PC-3 (cell line): ENCODE results near the gene IQCE. TPM values are rescaled to one million over a fixed set of nuclear protein-coding genes. Genes with fewer than 3 reads are reported as not detected.

Source experiments
- ATAC-seq: fragments of 200-7000 bp; cut with Tn5 transposase; 2 replicates; pipeline ENCODE4 v1.9.1; 2020; ENCODE audit warnings: mild to moderate bottlenecking, moderate library complexity
- BruUV-seq: library from RNA; stranded (reverse); fragments of 400-500 nt; replicated peaks from 2 replicates; lab custom pipeline; 2021; lab: Mats Ljungman, UMichigan
- CTCF ChIA-PET: fragments of 300-600 bp; sonication (Branson Sonifier 250); formaldehyde crosslinking; loops from one replicate; lab custom pipeline; 2022; ENCODE audit warnings: antibody characterized with exemption; lab: Charles Lee
- POLR2A ChIA-PET: fragments of 300-600 bp; sonication (Branson Sonifier 250); formaldehyde crosslinking; loops from one replicate; lab custom pipeline; 2022; ENCODE audit warnings: antibody characterized with exemption; ENCODE audit not compliant: unreplicated experiment; lab: Charles Lee
- DNase-seq: peaks from one replicate; pipeline ENCODE4 v3.0.0-alpha.2; 2015
- H2AFZ ChIP-seq: fragments of 300-600 bp; sonication (generic); 2 replicates; pipeline ENCODE4 v1.6.0; 2016; ENCODE audit warnings: antibody characterized with exemption, low read length
- H3F3A ChIP-seq: fragments of 300-600 bp; sonication (generic); one replicate; pipeline ENCODE4 v1.6.0; 2017; ENCODE audit warnings: antibody characterized with exemption, low read length, control low read depth, mild to moderate bottlenecking; ENCODE audit not compliant: unreplicated experiment
- H3K27ac ChIP-seq: fragments of 300-600 bp; sonication (generic); 2 replicates; pipeline ENCODE4 v1.5.1; 2016; ENCODE audit warnings: mild to moderate bottlenecking, low read length
- H3K27me3 ChIP-seq: fragments of 300-600 bp; sonication (generic); 2 replicates; pipeline ENCODE4 v1.6.1; 2016; ENCODE audit warnings: low read length, mixed read lengths
- H3K36me3 ChIP-seq: fragments of 300-600 bp; sonication (generic); 2 replicates; pipeline ENCODE4 v1.6.1; 2016; ENCODE audit warnings: low read depth, mixed run types, low read length, mixed read lengths
- H3K4me1 ChIP-seq: fragments of 300-600 bp; sonication (generic); 2 replicates; pipeline ENCODE4 v1.5.1; 2016; ENCODE audit warnings: low read length; ENCODE audit not compliant: insufficient read depth
- H3K4me2 ChIP-seq: fragments of 300-600 bp; sonication (generic); 2 replicates; pipeline ENCODE4 v1.6.0; 2016; ENCODE audit warnings: low read length
- H3K4me3 ChIP-seq: fragments of 300-600 bp; sonication (generic); 2 replicates; pipeline ENCODE4 v1.5.1; 2016; ENCODE audit warnings: mild to moderate bottlenecking, low read length, mixed read lengths
- H3K79me2 ChIP-seq: fragments of 300-600 bp; sonication (generic); 2 replicates; pipeline ENCODE4 v1.6.1; 2017; ENCODE audit warnings: low read length, mixed read lengths
- H3K9ac ChIP-seq: fragments of 300-600 bp; sonication (generic); 2 replicates; pipeline ENCODE4 v1.6.0; 2016; ENCODE audit warnings: mild to moderate bottlenecking, low read length
- H3K9me2 ChIP-seq: fragments of 300-600 bp; sonication (generic); replicated peaks from 2 replicates; pipeline ENCODE4 v1.6.1; 2016; ENCODE audit warnings: mixed run types, low read length, mixed read lengths
- H3K9me3 ChIP-seq: fragments of 300-600 bp; sonication (generic); 2 replicates; pipeline ENCODE4 v1.6.1; 2016; ENCODE audit warnings: low read length, mixed read lengths
- H4K20me1 ChIP-seq: fragments of 300-600 bp; sonication (generic); 2 replicates; pipeline ENCODE4 v1.6.1; 2016; ENCODE audit warnings: low read length, mixed read lengths
- CTCF ChIP-seq: fragments of 300-600 bp; sonication (generic); conservative IDR thresholded peaks from 2 replicates; pipeline ENCODE4 v1.5.1; 2017; ENCODE audit warnings: antibody characterized with exemption, low read depth, mild to moderate bottlenecking, low read length
- EZH2 ChIP-seq: fragments of 300-600 bp; sonication (generic); IDR thresholded peaks from one replicate; pipeline ENCODE4 v1.6.1; 2017; ENCODE audit warnings: antibody characterized with exemption, mild to moderate bottlenecking, low read length; ENCODE audit not compliant: unreplicated experiment
- EZH2phosphoT487 ChIP-seq: fragments of 300-600 bp; sonication (generic); IDR thresholded peaks from 2 replicates; pipeline ENCODE4 v1.6.1; 2018; ENCODE audit warnings: mild to moderate bottlenecking, antibody characterized with exemption, low read length, borderline replicate concordance
- intact Hi-C: fragments of 100-400 bp; cut with micrococcal nuclease; formaldehyde crosslinking; loops from 2 replicates; pipeline ENCODE4 v1.9.0; 2023
- total RNA-seq: library from RNA; depleted of rRNA; stranded (reverse); fragments of >200 nt; gene quantifications from 2 replicates; pipeline ENCODE4 v1.2.3, GENCODE V29; 2014

Gene IQCE
- total RNA-seq, 1 experiment from 2014 or later, result 9.7 TPM

DNA sequence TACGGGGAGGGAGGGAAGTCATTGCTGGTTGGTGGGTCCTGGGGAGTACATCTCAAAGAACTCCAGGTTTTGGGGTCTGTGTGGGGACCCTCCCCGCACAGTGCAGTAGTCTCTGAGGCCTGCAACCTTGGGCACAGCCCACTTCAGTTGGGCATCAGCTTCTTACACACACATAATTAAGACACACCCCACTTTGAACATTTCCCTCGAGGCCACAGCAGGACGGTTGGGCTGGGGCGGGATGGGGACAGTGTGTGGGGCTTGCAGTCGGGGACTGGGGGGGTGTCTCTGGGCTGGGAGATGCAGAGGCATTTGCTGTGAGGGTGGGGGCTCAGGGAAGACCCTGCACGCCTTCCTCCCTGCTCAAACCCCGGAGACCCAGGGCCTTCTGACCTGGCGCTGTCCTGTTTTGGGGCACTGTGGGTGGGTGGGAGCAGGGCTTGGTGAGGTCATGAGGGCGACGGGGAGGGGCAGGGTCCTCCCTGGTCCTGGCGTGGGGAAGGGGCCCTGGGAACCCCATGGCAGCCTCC, 38.0 kb upstream of the IQCE start:
- peaks cover 8% of the 10 kb centered on the region; the same call in 1 of the 2 replicates for H3K79me2 ChIP-seq
- H2AFZ ChIP-seq, result no peak overlapping the region
- no peaks in the 10 kb centered on the region for H3F3A ChIP-seq
- no peaks in the 10 kb centered on the region for H3K9me2 ChIP-seq
- no peaks in the 10 kb centered on the region for H4K20me1 ChIP-seq
- no peak for TF ChIP-seq EZH2
- no peak for TF ChIP-seq CTCF
- no peak for TF ChIP-seq EZH2phosphoT487
- H3K9ac ChIP-seq, result no peak overlapping the region
- no peak for DNase-seq
- H3K27ac ChIP-seq, result no peak overlapping the region
- peak overlapping the region; percentile 68 for H3K4me3 ChIP-seq
- CTCF ChIA-PET, result no interaction called here
- intact Hi-C loops, result no loop called here
- POLR2A ChIA-PET, result no interaction called here
- BruUV-seq, result no TSS peak
- ATAC-seq, result no peak
- H3K4me1 ChIP-seq, result peaks cover 54% of the 10 kb centered on the region
- H3K36me3 ChIP-seq, result no peaks in the 10 kb centered on the region
- no peaks in the 10 kb centered on the region for H3K27me3 ChIP-seq
- peak overlapping the region; percentile 97 for H3K4me2 ChIP-seq
- H3K9me3 ChIP-seq, result no peaks in the 10 kb centered on the region

GRCh38 chr7:2521341-2521745, 37.4 kb upstream of the IQCE start:
- no peak for DNase-seq
- H3F3A ChIP-seq, result no peaks in the 10 kb centered on the region
- no peak overlapping the region for H2AFZ ChIP-seq
- H3K9me2 ChIP-seq, result no peaks in the 10 kb centered on the region
- TF ChIP-seq EZH2phosphoT487 (no peak), EZH2 (no peak), CTCF (no peak)
- no peak for ATAC-seq
- peak overlapping the region; percentile 68; the same call in 1 of the 2 replicates for H3K4me3 ChIP-seq
- H3K4me1 ChIP-seq, result peaks cover 54% of the 10 kb centered on the region
- no TSS peak for BruUV-seq
- no peaks in the 10 kb centered on the region for H3K36me3 ChIP-seq
- no peaks in the 10 kb centered on the region for H3K9me3 ChIP-seq
- ChIA-PET CTCF (no interaction called here), POLR2A (no interaction called here)
- H4K20me1 ChIP-seq, result no peaks in the 10 kb centered on the region
- H3K27ac ChIP-seq, result no peak overlapping the region
- no peak overlapping the region for H3K9ac ChIP-seq
- H3K79me2 ChIP-seq, result peaks cover 8% of the 10 kb centered on the region; the same call in 1 of the 2 replicates
- H3K4me2 ChIP-seq, result peak overlapping the region; percentile 97
- H3K27me3 ChIP-seq, result no peaks in the 10 kb centered on the region
- intact Hi-C loops, result no loop called here

GRCh38 chr7:2521952-2522591, 36.7 kb upstream of the IQCE start:
- intact Hi-C loops, result no loop called here
- H3K9me2 ChIP-seq, result no peaks in the 10 kb centered on the region
- CTCF ChIA-PET, result no interaction called here
- H3K9me3 ChIP-seq, result no peaks in the 10 kb centered on the region
- DNase-seq, result peak; percentile 32
- POLR2A ChIA-PET, result no interaction called here
- H3K4me1 ChIP-seq, result peaks cover 52% of the 10 kb centered on the region
- no peak overlapping the region for H2AFZ ChIP-seq
- no TSS peak for BruUV-seq
- peak overlapping the region; percentile 97 for H3K4me2 ChIP-seq
- H3K27ac ChIP-seq, result no peak overlapping the region
- no peaks in the 10 kb centered on the region for H4K20me1 ChIP-seq
- H3K79me2 ChIP-seq, result peaks cover 8% of the 10 kb centered on the region; the same call in 1 of the 2 replicates
- H3F3A ChIP-seq, result no peaks in the 10 kb centered on the region
- TF ChIP-seq EZH2 (no peak), CTCF (peak; percentile 21; the same call in 1 of the 2 replicates), EZH2phosphoT487 (no peak)
- no peak for ATAC-seq
- H3K27me3 ChIP-seq, result no peaks in the 10 kb centered on the region
- no peak overlapping the region for H3K4me3 ChIP-seq
- no peak overlapping the region for H3K9ac ChIP-seq
- no peaks in the 10 kb centered on the region for H3K36me3 ChIP-seq
